CD4-positive, alpha-beta T cell treated with Interferon alpha-2 for 1 hour (primary cell): ENCODE data around the gene NAV2.
A peak's percentile ranks its signal among the peaks of the same experiment; 100 is the strongest.
"Not testable (repeated sequence)": the region's sequence is repeated elsewhere in the genome, so short reads cannot be mapped to it uniquely, and the experiment has no call there.

Experiments
- DNase-seq, 2 donors: peaks; one replicate each; pipeline ENCODE4 v3.0.0-alpha.2; 2020 to 2022

NAV2 gene

GRCh38 chr11:19958204-19958603 lies 245.6 kb downstream of the NAV2 start:
- no peak for DNase-seq

DNA sequence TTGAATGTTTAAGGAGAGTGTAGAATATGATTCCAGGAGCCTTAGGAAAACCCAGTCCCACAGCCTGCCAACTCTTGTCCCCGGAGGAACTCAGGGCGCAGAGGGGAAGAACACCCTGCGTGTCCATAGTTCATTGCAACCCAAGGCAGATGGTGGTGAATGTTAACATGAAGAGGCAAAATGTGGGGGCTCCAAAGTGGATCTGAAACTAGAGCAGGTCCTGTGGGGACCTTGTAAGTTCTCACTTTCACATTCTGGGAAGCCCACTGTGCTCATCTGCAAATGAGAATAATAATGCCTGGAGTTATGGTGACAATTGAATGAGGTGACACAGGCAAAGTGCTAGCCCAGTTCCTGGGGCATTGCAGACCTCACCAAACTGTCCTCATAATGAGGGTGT lies 246.6 kb downstream of the NAV2 start:
- DNase-seq: no peak

GRCh38 chr11:19959648-19960059 lies 247.0 kb downstream of the NAV2 start:
- DNase-seq: no peak

DNA sequence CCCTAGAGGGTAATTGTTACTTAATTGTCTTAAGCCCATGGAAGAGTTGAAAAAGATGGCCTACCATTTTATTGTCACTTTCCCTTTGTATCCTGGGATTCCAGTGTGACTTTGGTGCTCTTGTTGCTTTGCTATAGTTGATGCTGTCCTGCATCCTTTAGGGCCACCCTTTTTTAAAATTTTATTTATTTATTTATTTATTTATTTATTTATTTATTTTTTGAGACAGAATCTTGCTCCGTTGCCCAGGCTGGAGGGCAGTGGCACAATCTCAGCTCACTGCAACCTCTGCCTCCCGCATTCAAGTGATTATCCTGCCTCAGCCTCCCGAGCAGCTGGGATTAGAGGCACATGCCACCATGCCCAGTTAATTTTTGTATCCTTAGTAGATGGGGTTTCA lies 247.8 kb downstream of the NAV2 start:
- DNase-seq: not testable (repeated sequence)

DNA sequence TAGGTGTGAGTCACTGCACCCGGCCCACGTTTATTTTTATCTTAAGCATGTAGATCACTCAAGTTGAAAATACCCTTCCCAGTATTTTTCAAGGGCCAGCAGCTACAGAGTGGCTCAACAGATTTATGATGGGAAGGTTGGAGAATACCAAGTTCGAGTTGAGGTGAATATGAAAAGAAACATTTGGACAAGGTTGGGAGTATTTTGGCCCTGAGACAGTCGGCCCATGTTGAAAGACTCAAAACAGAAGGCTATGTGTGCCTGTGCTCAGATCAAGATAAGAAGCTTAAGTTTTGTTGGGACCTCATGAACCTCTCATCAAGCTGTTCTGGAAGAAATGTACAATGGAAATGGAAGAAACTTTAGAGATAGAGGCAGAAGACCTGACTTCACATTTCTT lies 248.6 kb downstream of the NAV2 start:
- no peak for DNase-seq

- no peak for DNase-seq
Observed at GRCh38 chr11:19962053-19962800, 249.6 kb downstream of the NAV2 start.

- no peak for DNase-seq
Observed at GRCh38 chr11:19962801-19963175, 250.2 kb downstream of the NAV2 start.

GRCh38 chr11:19963697-19964387 lies 251.2 kb downstream of the NAV2 start:
- no peak for DNase-seq

GRCh38 chr11:19966441-19966840 lies 253.8 kb downstream of the NAV2 start:
- no peak for DNase-seq

DNA sequence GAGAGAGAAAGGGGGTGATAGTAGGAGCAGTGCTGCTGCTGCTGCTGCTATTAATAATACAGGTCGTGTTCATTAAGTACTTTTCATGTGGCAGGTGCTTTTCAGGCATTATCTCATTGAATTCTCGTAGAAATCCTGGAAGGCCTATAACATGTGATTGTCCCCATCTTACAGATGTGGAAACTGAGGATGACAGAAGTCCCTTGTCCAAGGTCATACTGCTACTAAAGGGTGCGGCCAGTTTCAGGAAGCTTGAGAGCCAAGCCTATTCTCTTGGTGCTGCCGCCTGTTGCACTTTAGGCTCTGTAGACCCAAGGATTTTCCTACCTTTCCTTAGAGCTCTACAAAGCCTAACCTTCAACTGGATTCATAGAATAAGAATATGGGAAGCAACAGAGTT lies 254.3 kb downstream of the NAV2 start:
- no peak for DNase-seq

DNA sequence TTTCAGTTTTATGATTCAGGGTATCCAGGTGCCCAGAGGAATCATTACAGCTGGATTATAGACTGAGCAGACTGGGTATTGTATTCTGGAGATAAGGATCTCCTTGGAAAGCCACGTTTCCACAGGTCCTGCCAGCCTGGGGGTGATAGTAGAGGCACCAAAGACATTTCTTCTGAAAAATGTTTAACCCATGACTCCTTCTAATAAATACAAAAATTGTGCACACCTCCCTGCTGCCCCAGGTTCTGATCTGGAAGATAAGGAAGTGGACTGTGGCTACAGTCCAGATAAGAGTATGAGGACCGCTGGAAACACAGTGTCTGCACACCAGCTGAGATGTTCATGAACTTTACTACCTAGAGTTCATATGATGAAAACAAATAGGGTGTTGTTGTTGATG lies 255.2 kb downstream of the NAV2 start:
- no peak for DNase-seq

DNA sequence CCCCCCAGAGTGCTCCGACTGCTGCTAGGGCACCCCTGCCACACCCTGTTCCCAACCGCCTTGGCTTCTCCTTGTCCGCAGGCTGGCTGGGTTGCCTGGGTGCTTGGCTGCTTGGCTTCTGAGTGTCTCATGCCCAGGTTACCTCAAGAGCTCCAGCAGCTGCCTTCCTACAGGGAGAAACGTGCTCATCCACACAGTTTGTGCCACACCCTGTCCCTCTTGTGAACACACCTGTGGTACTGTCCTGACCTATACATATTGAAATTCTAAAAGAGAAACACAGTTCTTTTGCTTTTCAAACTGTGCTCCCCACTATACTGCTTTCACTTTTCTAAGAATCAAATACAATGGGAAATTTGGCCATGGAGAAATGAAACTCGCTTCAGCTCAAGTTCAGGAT lies 256.2 kb downstream of the NAV2 start:
- DNase-seq: no peak

GRCh38 chr11:19970944-19971343 lies 258.3 kb downstream of the NAV2 start:
- peak in 1 of 2 donors; percentile 4 for DNase-seq

- DNase-seq: no peak
Observed at GRCh38 chr11:19972091-19972490, 259.5 kb downstream of the NAV2 start.

DNA sequence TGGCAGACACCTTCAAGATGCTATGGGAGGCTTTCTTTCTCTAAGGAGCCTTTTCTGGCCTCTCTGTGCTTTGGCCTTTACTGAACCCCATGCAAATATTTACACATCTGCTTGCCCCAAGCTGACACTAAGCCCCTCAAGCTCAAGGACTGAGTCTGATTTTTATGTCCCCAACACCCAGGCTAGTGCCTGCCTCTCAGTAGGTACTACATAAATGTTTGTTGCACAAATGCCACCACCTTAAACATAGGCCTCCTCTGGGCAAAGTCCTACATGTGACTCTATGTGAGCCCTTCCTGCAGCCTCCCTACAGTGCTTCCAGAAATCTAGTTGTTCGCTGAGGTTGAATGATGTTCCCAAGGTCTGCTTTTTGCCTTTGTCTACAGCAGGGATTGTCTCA lies 260.0 kb downstream of the NAV2 start:
- DNase-seq: no peak

GRCh38 chr11:19973136-19973635 lies 260.5 kb downstream of the NAV2 start:
- DNase-seq: no peak

- DNase-seq: no peak
Observed at GRCh38 chr11:19974886-19975285, 262.2 kb downstream of the NAV2 start.

- DNase-seq: no peak
Observed at GRCh38 chr11:19975414-19975990, 262.9 kb downstream of the NAV2 start.

- no peak for DNase-seq
Observed at GRCh38 chr11:19976281-19976941, 263.8 kb downstream of the NAV2 start.

- no peak for DNase-seq
Observed at GRCh38 chr11:19977941-19978340, 265.3 kb downstream of the NAV2 start.

DNA sequence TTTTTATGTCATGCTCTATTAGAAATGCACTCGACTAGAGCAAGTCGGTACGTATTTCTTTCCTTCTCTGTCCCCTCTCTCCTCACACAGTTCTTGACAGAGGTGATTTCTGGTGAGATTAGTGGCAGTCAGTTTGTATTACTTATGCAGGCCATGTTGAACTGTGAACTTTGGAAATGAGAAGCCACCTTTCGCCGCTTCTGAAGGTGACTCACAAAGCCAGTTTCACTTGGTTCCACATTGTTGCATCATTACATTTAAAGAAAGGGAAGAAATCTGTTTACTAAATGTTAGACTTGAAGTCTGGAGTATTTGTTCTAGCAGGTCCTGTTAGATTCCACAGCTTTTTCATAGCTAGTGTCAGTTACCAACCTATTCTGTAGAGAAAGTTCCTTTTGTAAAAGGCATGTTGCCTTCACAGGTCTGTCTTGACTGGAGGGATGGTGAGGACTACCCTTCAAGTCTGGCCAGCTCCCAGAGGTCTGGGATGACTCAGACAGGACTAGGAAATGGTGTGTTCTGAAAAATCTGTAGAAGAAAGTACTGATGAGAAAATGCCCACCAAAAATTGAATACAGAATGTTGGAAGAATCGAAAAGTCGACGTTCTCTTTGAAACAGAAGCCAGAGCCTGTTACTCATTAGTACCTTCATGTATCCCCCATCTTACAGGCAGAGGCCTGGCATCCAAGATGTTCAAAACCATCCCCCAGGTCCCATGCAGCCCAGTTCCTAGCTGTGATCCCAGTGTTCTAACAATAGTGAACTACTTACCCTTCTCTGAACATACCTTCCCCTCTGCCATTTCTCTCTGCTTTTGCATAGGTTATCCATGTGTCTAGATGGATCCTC lies 266.3 kb downstream of the NAV2 start:
- no peak for DNase-seq

DNA sequence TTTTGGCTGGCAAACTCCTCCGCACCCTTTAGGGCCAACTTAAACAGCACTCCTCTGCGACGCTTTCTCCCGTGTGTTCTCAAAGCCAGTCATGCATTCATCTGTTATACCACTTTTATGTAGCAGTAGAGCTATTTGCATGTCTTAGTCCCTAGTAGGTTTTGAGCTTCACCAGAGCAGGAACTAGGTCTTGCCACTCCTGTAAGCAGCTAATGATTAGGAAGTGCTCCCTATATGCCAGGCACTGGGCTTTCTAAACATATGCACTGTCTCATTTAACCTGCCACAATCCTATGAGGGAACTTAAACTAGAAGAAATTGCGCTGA lies 266.8 kb downstream of the NAV2 start:
- DNase-seq: no peak

DNA sequence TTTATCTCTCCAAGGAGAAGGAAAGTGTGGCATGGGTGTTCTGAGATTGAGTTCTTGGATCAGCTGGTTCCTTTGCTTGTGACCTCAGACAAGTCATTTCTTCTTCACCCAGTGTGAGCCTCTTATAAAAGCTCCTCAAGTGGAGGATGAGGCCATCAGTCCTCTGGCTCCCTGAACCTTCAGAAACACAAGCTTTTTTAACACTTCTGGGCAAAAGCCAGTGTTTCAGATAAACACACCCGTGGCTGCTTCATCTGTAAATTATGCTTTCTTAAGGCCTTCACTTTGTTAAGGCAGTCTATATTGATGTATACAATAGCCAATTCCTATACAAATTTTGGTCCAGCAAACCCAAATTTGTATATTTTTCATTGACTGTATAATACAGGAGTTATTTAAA lies 267.8 kb downstream of the NAV2 start:
- DNase-seq: no peak
